AG08396 (cell line): ENCODE data around the gene EHMT1.
"Not testable (repeated sequence)": the region's sequence is repeated elsewhere in the genome, so short reads cannot be mapped to it uniquely, and the experiment has no call there.

Experiments
- DNase-seq: peaks from one replicate; pipeline ENCODE4 v3.0.0; 2012; ENCODE audit warnings: low spot score, mixed read lengths

Gene EHMT1

GRCh38 chr9:137885121-137885520 is 266.3 kb downstream of the EHMT1 start:
- not testable (repeated sequence) for DNase-seq
